GM12878 (cell line): ENCODE results near the gene TFF2. TPM values are rescaled to one million over a fixed set of nuclear protein-coding genes. Genes with fewer than 3 reads are reported as not detected.

Experiments used
- ATAC-seq: fragments of 200-7000 bp; cut with Tn5 transposase; 3 replicates; pipeline ENCODE4 v1.9.1; 2020; ENCODE audit warnings: mild to moderate bottlenecking, moderate library complexity
- BruUV-seq: library from RNA; stranded (reverse); fragments of 400-500 nt; replicated peaks from 2 replicates; lab custom pipeline; 2021; lab: Mats Ljungman, UMichigan
- CTCF ChIA-PET: fragments of 300-600 bp; sonication (Branson Sonifier 250); formaldehyde crosslinking; extraction: SDS; loops from one replicate; lab custom pipeline; 2021; ENCODE audit warnings: inconsistent platforms; lab: Yijun Ruan, JAX
- POLR2A ChIA-PET: fragments of 350-600 bp; formaldehyde crosslinking; extraction: SDS; loops from one replicate; lab custom pipeline; 2021; ENCODE audit warnings: inconsistent platforms; lab: Charles Lee
- RAD21 ChIA-PET: fragments of 300-600 bp; sonication (Branson Sonifier 250); formaldehyde crosslinking; loops from one replicate; lab custom pipeline; 2023; ENCODE audit warnings: antibody characterized with exemption; ENCODE audit not compliant: unreplicated experiment; lab: Charles Lee
- SMC1A ChIA-PET: fragments of 300-600 bp; sonication (Branson Sonifier 250); formaldehyde crosslinking; loops from one replicate; lab custom pipeline; 2023; ENCODE audit not compliant: unreplicated experiment, uncharacterized antibody; lab: Charles Lee
- DNase-seq: peaks from one replicate; pipeline ENCODE4 v3.0.0-alpha.2; 2011; ENCODE audit warnings: low read depth, low spot score
- FAIRE-seq: peaks from 3 replicates; lab custom pipeline; 2011; peaks lifted over from hg19 to GRCh38; lab: Jason Lieb, UNC
- H2AFZ ChIP-seq: 2 replicates; pipeline ENCODE4 v1.6.0; 2011; ENCODE audit warnings: low read depth, low read length, control low read depth; ENCODE audit not compliant: control insufficient read depth
- H3K27ac ChIP-seq: 2 replicates; pipeline ENCODE4 v1.5.1; 2011; ENCODE audit warnings: control low read depth; ENCODE audit not compliant: control insufficient read depth, insufficient read depth
- H3K27me3 ChIP-seq, 2 experiments: replicated peaks in 1 of 2; 2 replicates each; pipeline versions ENCODE4 v1.6.0 to v1.6.1; 2011; ENCODE audit warnings: low read length in 1 of 2; ENCODE audit not compliant: control insufficient read depth in 2 of 2, insufficient read depth in 2 of 2
- H3K36me3 ChIP-seq, 2 experiments: 2 replicates each; pipeline ENCODE4 v1.5.1; 2011; ENCODE audit warnings: low read length in 1 of 2; ENCODE audit not compliant: control insufficient read depth in 2 of 2, insufficient read depth in 2 of 2
- H3K4me1 ChIP-seq: 2 replicates; pipeline ENCODE4 v1.6.1; 2011; ENCODE audit warnings: mild to moderate bottlenecking, low read length, moderate library complexity, mixed read lengths; ENCODE audit not compliant: control insufficient read depth, insufficient read depth
- H3K4me2 ChIP-seq: 2 replicates; pipeline ENCODE4 v1.6.0; 2011; ENCODE audit warnings: control low read depth; ENCODE audit not compliant: control insufficient read depth, insufficient read depth
- H3K4me3 ChIP-seq: fragments of 200-600 bp; sonication (generic); 2 replicates; pipeline ENCODE4 v1.5.1; 2016
- H3K79me2 ChIP-seq: 2 replicates; pipeline ENCODE4 v1.6.0; 2011; ENCODE audit warnings: low read length; ENCODE audit not compliant: control insufficient read depth, insufficient read depth
- H3K9ac ChIP-seq: 2 replicates; pipeline ENCODE4 v1.8.0; 2011; ENCODE audit warnings: low read length, control low read depth, mixed read lengths; ENCODE audit not compliant: control insufficient read depth, insufficient read depth
- H3K9me3 ChIP-seq: replicated peaks from 3 replicates; pipeline ENCODE4 v1.5.1; 2011; ENCODE audit warnings: mild to moderate bottlenecking, low read length; ENCODE audit not compliant: control insufficient read depth, insufficient read depth
- H4K20me1 ChIP-seq: 2 replicates; pipeline ENCODE4 v1.6.0; 2011; ENCODE audit not compliant: control insufficient read depth, insufficient read depth
- BMI1 ChIP-seq: fragments of 450-650 bp; IDR thresholded peaks from 2 replicates; pipeline ENCODE4 v1.6.1; 2016; ENCODE audit warnings: mild to moderate bottlenecking, moderate library complexity, borderline replicate concordance
- EGR1 ChIP-seq, 2 experiments: IDR thresholded peaks; 1 replicate in 1 of 2; 2 replicates in 1 of 2; pipeline ENCODE4 v1.6.1; 2011 to 2012; ENCODE audit warnings: low read depth in 2 of 2, low read length in 2 of 2, borderline replicate concordance in 1 of 2, mild to moderate bottlenecking in 1 of 2, moderate library complexity in 1 of 2
- IRF5 ChIP-seq: fragments of 450-650 bp; IDR thresholded peaks from 2 replicates; pipeline ENCODE4 v1.6.1; 2017; ENCODE audit warnings: borderline replicate concordance
- KLF5 ChIP-seq: fragments of 450-650 bp; IDR thresholded peaks from 2 replicates; pipeline ENCODE4 v1.6.1; 2014; ENCODE audit warnings: mild to moderate bottlenecking; ENCODE audit not compliant: partially characterized antibody
- MAX ChIP-seq: IDR thresholded peaks from 2 replicates; pipeline ENCODE4 v1.6.1; 2012; ENCODE audit warnings: low read depth, low read length, improper control_type of control experiment
- PML ChIP-seq: IDR thresholded peaks from 2 replicates; pipeline ENCODE4 v1.6.1; 2012; ENCODE audit warnings: low read length, inconsistent platforms
- RBBP5 ChIP-seq: fragments of 200-600 bp; sonication (generic); conservative IDR thresholded peaks from 2 replicates; pipeline ENCODE4 v1.6.1; 2016
- RUNX3 ChIP-seq: IDR thresholded peaks from 2 replicates; pipeline ENCODE4 v1.6.1; 2012; ENCODE audit warnings: low read length, inconsistent platforms
- SKIL ChIP-seq: fragments of 450-650 bp; IDR thresholded peaks from 2 replicates; pipeline ENCODE4 v1.6.1; 2017; ENCODE audit warnings: mild to moderate bottlenecking, low read depth, inconsistent platforms; ENCODE audit not compliant: poor library complexity, severe bottlenecking
- SPI1 ChIP-seq: IDR thresholded peaks from 2 replicates; pipeline ENCODE4 v1.6.1; 2011; ENCODE audit warnings: low read depth, mild to moderate bottlenecking, low read length, moderate library complexity, borderline replicate concordance; ENCODE audit not compliant: insufficient read depth
- STAT3 ChIP-seq: IDR thresholded peaks from 2 replicates; pipeline ENCODE4 v1.6.1; 2011; ENCODE audit warnings: low read depth, low read length, improper control_type of control experiment
- SUPT20H ChIP-seq: IDR thresholded peaks from 2 replicates; pipeline ENCODE4 v1.6.1; 2011; ENCODE audit warnings: low read depth, mild to moderate bottlenecking, low read length, moderate library complexity, borderline replicate concordance; ENCODE audit not compliant: control insufficient read depth
- TARDBP ChIP-seq: IDR thresholded peaks from 2 replicates; pipeline ENCODE4 v1.6.1; 2016; ENCODE audit warnings: borderline replicate concordance
- USF1 ChIP-seq: IDR thresholded peaks from 2 replicates; pipeline ENCODE4 v1.6.1; 2011; ENCODE audit warnings: borderline replicate concordance, low read depth, mild to moderate bottlenecking, moderate library complexity, mixed read lengths, low read length; ENCODE audit not compliant: insufficient read depth; ENCODE audit errors: extremely low read length
- ZNF384 ChIP-seq: IDR thresholded peaks from 2 replicates; pipeline ENCODE4 v1.6.1; 2012; ENCODE audit warnings: low read depth, mild to moderate bottlenecking, low read length, improper control_type of control experiment, borderline replicate concordance
- WGBS: methylation state at CpG from one replicate; pipeline ENCODE4 v1.1.6; 2016; ENCODE audit warnings: low lambda C conversion rate; ENCODE audit not compliant: insufficient replicate concordance, insufficient coverage; ENCODE audit errors: missing lambda C conversion rate; 5-methylcytosine and 5-hydroxymethylcytosine counted together
- in situ Hi-C: fragments of 300-500 bp; cut with MboI; formaldehyde crosslinking; loops from 9 replicates; pipeline ENCODE4 v1.14.3; 2018; ENCODE audit warnings: mixed read lengths
- intact Hi-C: fragments of 100-400 bp; cut with micrococcal nuclease; formaldehyde crosslinking; loops from one replicate; pipeline ENCODE4 v1.14.2; 2022; ENCODE audit not compliant: unreplicated experiment
- polyA plus RNA-seq, 11 experiments: library from polyadenylated mRNA; depleted of rRNA in 4 of 11; unstranded in 6 of 11; stranded (reverse) in 5 of 11; fragments of >200 nt; fragmentation: Nextera tagmentation in 4 of 11; fragmentation: Illumina TruSeq in 1 of 11; extraction: Ambion mirVana in 4 of 11; extraction: Trizol in 1 of 11; gene quantifications; 1 replicate in 1 of 11; 2 replicates in 10 of 11; pipeline versions ENCODE4 v1.2.1 to v1.2.3, GENCODE V29; 2011 to 2016; ENCODE audit warnings: inconsistent platforms in 2 of 11, missing spikeins in 2 of 11, low read depth in 1 of 11
- total RNA-seq, 4 experiments: library from RNA; depleted of rRNA in 3 of 4; stranded (reverse); fragments of >200 nt in 3 of 4; fragmentation: Illumina TruSeq in 1 of 4; extraction: Trizol in 1 of 4; gene quantifications; 2 replicates each; pipeline versions ENCODE4 v1.2.1 to v1.2.3, GENCODE V29; 2013 to 2021

The TFF2 gene
- total and polyA plus RNA-seq, 10 of the 15 experiments (the other 5 are each of a cell fraction or from before 2014, with no cell fraction given) = 0.56 TPM; not detected in 9

- SMC1A ChIA-PET = interaction anchor here (0.6 to 6.7 kb wide), 13 partner anchors 16 to 199 kb away, joined by 3 to 41 read pairs (median 5); no protein-coding TSS in a partner anchor
- WGBS = 89% methylated on average over 4 of the region's 4 CpGs
- H3K9me3 ChIP-seq = no peaks in the 10 kb centered on the region; the same call in 2 of the 3 replicates
- no peak overlapping the region for H3K27ac ChIP-seq
- no peaks in the 10 kb centered on the region for H4K20me1 ChIP-seq
- no peaks in the 10 kb centered on the region for H3K79me2 ChIP-seq
- no peak overlapping the region for H2AFZ ChIP-seq
- no peaks in the 10 kb centered on the region for H3K36me3 ChIP-seq
- ATAC-seq (no peak), DNase-seq (no peak), FAIRE-seq (no peak)
- RAD21 ChIA-PET = interaction anchor here (0.8 to 2.9 kb wide), 7 partner anchors 27 to 199 kb away, joined by 3 to 11 read pairs (median 6); no protein-coding TSS in a partner anchor
- in situ Hi-C loops (no loop called here), intact Hi-C loops (no loop called here)
- POLR2A ChIA-PET = interaction anchor here (1.7 kb wide), 1 partner anchor 86 kb away, joined by 4 read pairs; no protein-coding TSS in a partner anchor
- H3K4me3 ChIP-seq = no peak overlapping the region
- no peak overlapping the region for H3K4me2 ChIP-seq
- no peak for TF ChIP-seq STAT3
- TF ChIP-seq SUPT20H = no peak
- TF ChIP-seq PML = no peak
- TF ChIP-seq TARDBP = no peak
- TF ChIP-seq BMI1 = no peak
- no peak for TF ChIP-seq RBBP5
- TF ChIP-seq EGR1 (IDR thresholded peaks at IDR 0.05; ENCODE audit: borderline replicate concordance in 1 of 2, low read depth in 2 of 2, low read length in 2 of 2) = no peak
- TF ChIP-seq USF1 = no peak
- TF ChIP-seq MAX = no peak
- TF ChIP-seq ZNF384 = no peak
- no peak for TF ChIP-seq IRF5
- TF ChIP-seq KLF5 = no peak
- TF ChIP-seq SKIL = no peak
- no peak for TF ChIP-seq RUNX3
- no peak for TF ChIP-seq SPI1
- peaks cover 13% of the 10 kb centered on the region for H3K4me1 ChIP-seq
- no peaks in the 10 kb centered on the region for H3K27me3 ChIP-seq
- BruUV-seq = no TSS peak
- no peak overlapping the region for H3K9ac ChIP-seq
- CTCF ChIA-PET = interaction anchor here (0.7 to 4.3 kb wide), 19 partner anchors 17 to 199 kb away, joined by 3 to 23 read pairs (median 4); partner anchors contain the start of gene TFF3
Observed at GRCh38 chr21:42337276-42337675, 13.5 kb downstream of the TFF2 start.
